ENCODE data around the gene C11orf58. TPM values are rescaled to one million over a fixed set of nuclear protein-coding genes. Genes with fewer than 3 reads are reported as not detected.

The C11orf58 gene
- total RNA-seq, 2 experiments from 2014 or later: 114 to 133 TPM

GRCh38 chr11:16780698-16781550 lies 42.5 kb downstream of the C11orf58 start:
- H3K4me3 Mint-ChIP-seq: no peak overlapping the region
- no peaks in the 10 kb centered on the region for H3K4me1 Mint-ChIP-seq (ENCODE audit: low read depth)
- CTCF ChIA-PET: no interaction called here
- H3K9me3 Mint-ChIP-seq: no peaks in the 10 kb centered on the region
- no peak for DNase-seq
- no peak for TF ChIP-seq CTCF (IDR thresholded peaks at IDR 0.05)
- no peak for ATAC-seq
- no peak overlapping the region for H3K27ac Mint-ChIP-seq
- H3K36me3 Mint-ChIP-seq (ENCODE audit: low read depth): no peaks in the 10 kb centered on the region
- intact Hi-C loops (cut with micrococcal nuclease): no loop called here
- no peaks in the 10 kb centered on the region for H3K27me3 Mint-ChIP-seq
- POLR2A ChIA-PET: no interaction called here

DNA sequence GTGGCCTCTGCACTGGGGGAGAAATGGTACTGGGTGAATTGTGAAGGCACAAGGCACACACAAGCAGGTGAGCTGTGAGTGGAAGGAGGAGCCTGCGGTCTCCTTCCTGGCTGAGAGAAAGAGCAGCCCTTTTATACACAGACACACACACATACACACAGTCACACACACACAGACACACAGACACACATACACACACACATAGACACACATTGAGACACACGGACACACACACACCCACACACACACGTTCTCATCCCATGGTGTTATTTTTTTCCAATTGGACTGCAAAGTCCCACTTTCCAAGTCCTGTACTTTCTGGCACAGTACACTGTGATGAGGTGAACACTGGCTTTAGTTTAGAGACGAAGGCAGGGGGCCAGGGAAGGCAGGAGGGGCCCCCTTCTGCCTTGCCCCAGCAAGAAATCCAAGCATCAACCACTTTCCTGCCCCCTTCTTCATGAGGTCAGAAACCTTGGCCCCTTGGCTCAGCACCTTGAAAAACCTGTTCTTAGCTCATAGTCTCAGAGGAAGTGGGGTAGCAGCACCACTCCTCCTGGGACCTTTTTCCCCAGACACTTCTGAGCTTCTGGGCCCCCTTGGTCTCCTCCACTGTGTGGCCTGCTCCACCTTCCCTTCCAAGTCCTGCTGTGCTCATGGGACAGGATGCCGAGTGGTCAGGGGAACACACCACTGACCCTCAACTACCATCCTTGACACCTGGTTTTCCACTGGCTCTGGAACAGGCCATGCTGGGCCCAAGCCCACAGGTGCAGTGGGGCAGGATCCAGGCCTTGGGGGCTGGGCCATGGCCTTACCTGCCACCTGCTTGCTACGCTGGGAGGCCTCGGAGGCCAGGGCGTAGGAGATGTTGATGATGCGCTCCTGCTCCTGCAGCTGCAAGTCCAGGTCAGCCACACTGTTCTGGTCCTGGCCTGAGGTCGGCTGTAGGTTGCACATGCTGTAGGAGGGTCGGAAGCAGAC lies 43.8 kb downstream of the C11orf58 start:
- ChIA-PET CTCF (interaction anchor here (0.9 to 6.3 kb wide), 2 partner anchors 38 to 282 kb away, joined by 3 to 60 read pairs; no protein-coding TSS in a partner anchor), POLR2A (no interaction called here)
- Mint-ChIP-seq H3K27me3 (no peaks in the 10 kb centered on the region), H3K9me3 (no peaks in the 10 kb centered on the region), H3K4me1 (ENCODE audit: low read depth) (no peaks in the 10 kb centered on the region), H3K36me3 (ENCODE audit: low read depth) (no peaks in the 10 kb centered on the region), H3K4me3 (no peak overlapping the region), H3K27ac (peak overlapping the region; percentile 36)
- ATAC-seq: no peak
- no peak for TF ChIP-seq CTCF (IDR thresholded peaks at IDR 0.05)
- DNase-seq: no peak
- intact Hi-C loops (cut with micrococcal nuclease): no loop called here

DNA sequence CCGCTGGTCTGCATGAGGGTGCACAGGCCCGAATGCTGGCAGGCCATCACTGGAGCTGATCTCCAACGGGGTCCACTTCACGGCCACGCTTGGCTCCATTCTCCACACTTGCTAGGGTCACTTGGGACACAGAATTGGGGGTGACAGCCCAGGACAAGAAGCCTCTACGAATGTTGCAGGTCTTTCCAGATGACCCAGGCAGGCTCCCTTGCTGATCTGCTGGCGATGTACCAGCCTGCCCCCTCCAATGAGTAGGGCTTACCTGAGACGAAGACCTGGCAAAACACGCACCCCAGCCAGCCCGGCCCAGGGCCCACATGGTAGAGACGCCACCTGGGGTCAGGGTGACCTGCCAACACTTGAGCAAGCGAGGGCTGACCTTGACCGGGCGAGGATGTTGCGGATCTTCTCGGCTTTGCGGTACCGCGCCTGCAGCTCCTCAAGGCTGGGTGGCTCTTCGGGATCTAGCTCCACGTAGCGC lies 44.9 kb downstream of the C11orf58 start:
- intact Hi-C loops (cut with micrococcal nuclease): no loop called here
- Mint-ChIP-seq H3K4me1 (ENCODE audit: low read depth) (no peaks in the 10 kb centered on the region), H3K27me3 (no peaks in the 10 kb centered on the region), H3K27ac (no peak overlapping the region), H3K9me3 (no peaks in the 10 kb centered on the region), H3K36me3 (ENCODE audit: low read depth) (no peaks in the 10 kb centered on the region), H3K4me3 (no peak overlapping the region)
- ATAC-seq (no peak), DNase-seq (no peak)
- POLR2A ChIA-PET: no interaction called here
- no peak for TF ChIP-seq CTCF (IDR thresholded peaks at IDR 0.05)
- CTCF ChIA-PET: interaction anchor here (1.5 to 9.0 kb wide), 4 partner anchors 10 to 280 kb away, joined by 4 to 60 read pairs (median 28); no protein-coding TSS in a partner anchor

- ATAC-seq (no peak), DNase-seq (no peak)
- Mint-ChIP-seq H3K27me3 (no peaks in the 10 kb centered on the region), H3K4me3 (no peak overlapping the region), H3K4me1 (ENCODE audit: low read depth) (no peaks in the 10 kb centered on the region), H3K27ac (no peak overlapping the region), H3K9me3 (no peaks in the 10 kb centered on the region), H3K36me3 (ENCODE audit: low read depth) (no peaks in the 10 kb centered on the region)
- no peak for TF ChIP-seq CTCF (IDR thresholded peaks at IDR 0.05)
- ChIA-PET CTCF (interaction anchor here (0.8 to 9.0 kb wide), 9 partner anchors 9 to 744 kb away, joined by 3 to 60 read pairs (median 8); no protein-coding TSS in a partner anchor), POLR2A (interaction anchor here (1.0 kb wide), 1 partner anchor 157 kb away, joined by 3 read pairs; no protein-coding TSS in a partner anchor)
- intact Hi-C loops (cut with micrococcal nuclease): no loop called here
Observed at GRCh38 chr11:16784097-16784496, 45.6 kb downstream of the C11orf58 start.
